Ovary (tissue), 3 donors: Measurements from ENCODE around the gene GABRB1.

ENCODE experiments used
- EP300 ChIP-seq: sonication (generic); formaldehyde crosslinking; IDR thresholded peaks from one replicate; pipeline ENCODE4 v1.6.1; 2017; ENCODE audit warnings: antibody characterized with exemption
- POLR2A ChIP-seq: fragments of 450-650 bp; IDR thresholded peaks from one replicate; pipeline ENCODE4 v1.6.1; 2017; ENCODE audit warnings: antibody characterized with exemption, mild to moderate bottlenecking, moderate library complexity
- TF ChIP-seq, protein P1 (sequence below), 3 donors: fragments of 450-650 bp in 2 of 3; fragments of 200-600 bp in 1 of 3; IDR thresholded peaks; one replicate each; pipeline versions ENCODE4 v1.5.1 to v1.8.0; 2016 to 2022; ENCODE audit warnings: antibody characterized with exemption in 3 of 3, mild to moderate bottlenecking in 1 of 3
- donor health status: DM: no; HTN: no; CAD: no.

- TF ChIP-seq, protein P1, sequence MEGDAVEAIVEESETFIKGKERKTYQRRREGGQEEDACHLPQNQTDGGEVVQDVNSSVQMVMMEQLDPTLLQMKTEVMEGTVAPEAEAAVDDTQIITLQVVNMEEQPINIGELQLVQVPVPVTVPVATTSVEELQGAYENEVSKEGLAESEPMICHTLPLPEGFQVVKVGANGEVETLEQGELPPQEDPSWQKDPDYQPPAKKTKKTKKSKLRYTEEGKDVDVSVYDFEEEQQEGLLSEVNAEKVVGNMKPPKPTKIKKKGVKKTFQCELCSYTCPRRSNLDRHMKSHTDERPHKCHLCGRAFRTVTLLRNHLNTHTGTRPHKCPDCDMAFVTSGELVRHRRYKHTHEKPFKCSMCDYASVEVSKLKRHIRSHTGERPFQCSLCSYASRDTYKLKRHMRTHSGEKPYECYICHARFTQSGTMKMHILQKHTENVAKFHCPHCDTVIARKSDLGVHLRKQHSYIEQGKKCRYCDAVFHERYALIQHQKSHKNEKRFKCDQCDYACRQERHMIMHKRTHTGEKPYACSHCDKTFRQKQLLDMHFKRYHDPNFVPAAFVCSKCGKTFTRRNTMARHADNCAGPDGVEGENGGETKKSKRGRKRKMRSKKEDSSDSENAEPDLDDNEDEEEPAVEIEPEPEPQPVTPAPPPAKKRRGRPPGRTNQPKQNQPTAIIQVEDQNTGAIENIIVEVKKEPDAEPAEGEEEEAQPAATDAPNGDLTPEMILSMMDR (IDR thresholded peaks at IDR 0.05): no peak
- TF ChIP-seq POLR2A (no peak), EP300 (no peak)
These were observed 443.4 kb downstream of the GABRB1 start for GRCh38 chr4:47474799-47475198.
